ENCODE results near the gene ST3GAL5. TPM values are rescaled to one million over a fixed set of nuclear protein-coding genes. Genes with fewer than 3 reads are reported as not detected.
A peak's percentile ranks its signal among the peaks of the same experiment; 100 is the strongest.

The ST3GAL5 gene
- polyA plus RNA-seq, 2 donors: 1.9 to 3.2 TPM

DNA sequence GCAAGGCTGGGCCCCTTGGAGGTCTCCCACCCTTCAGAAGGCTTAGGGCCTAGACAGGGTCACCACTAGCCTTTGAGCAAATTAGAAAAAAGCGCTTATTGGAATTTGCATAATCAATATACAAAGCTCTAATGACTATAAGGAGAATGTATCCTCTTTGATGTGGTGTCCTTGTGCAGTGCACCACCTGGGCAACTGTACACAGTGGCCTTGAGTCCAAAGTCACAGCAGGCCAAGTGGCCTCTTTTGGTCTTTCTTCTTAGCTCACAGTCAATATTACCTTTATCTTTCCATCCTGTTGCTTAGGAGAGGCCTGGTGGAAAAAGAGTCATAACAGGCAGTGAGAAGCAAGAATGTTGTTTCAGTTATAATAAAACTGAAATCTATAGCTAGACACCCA lies 19.7 kb upstream of the ST3GAL5 start:
- H3K9me3 ChIP-seq (ENCODE audit: control insufficient read depth in 2 of 2, insufficient read depth in 1 of 2, low read depth in 1 of 2, low read length in 1 of 2): no peaks in the 10 kb centered on the region
- no peak overlapping the region for H3K27ac ChIP-seq (ENCODE audit: low read depth in 2 of 2, low read length in 1 of 2)
- WGBS, 2 donors: 81 to 97% methylated on average over 1 of the region's 1 CpG
- no peak overlapping the region for H3K4me3 ChIP-seq (ENCODE audit: low read depth in 1 of 2, low read length in 2 of 2)
- peaks cover 0 to 4% of the 10 kb centered on the region in 2 donors for H3K4me1 ChIP-seq (ENCODE audit: control insufficient read depth in 2 of 2, insufficient read depth in 2 of 2, low read length in 1 of 2)
- no peaks in the 10 kb centered on the region for H3K27me3 ChIP-seq (ENCODE audit: control insufficient read depth in 1 of 2, insufficient read depth in 2 of 2, low read length in 2 of 2)
- H3K36me3 ChIP-seq (ENCODE audit: control insufficient read depth in 2 of 2, insufficient read depth in 2 of 2, low read length in 1 of 2): no peaks in the 10 kb centered on the region

DNA sequence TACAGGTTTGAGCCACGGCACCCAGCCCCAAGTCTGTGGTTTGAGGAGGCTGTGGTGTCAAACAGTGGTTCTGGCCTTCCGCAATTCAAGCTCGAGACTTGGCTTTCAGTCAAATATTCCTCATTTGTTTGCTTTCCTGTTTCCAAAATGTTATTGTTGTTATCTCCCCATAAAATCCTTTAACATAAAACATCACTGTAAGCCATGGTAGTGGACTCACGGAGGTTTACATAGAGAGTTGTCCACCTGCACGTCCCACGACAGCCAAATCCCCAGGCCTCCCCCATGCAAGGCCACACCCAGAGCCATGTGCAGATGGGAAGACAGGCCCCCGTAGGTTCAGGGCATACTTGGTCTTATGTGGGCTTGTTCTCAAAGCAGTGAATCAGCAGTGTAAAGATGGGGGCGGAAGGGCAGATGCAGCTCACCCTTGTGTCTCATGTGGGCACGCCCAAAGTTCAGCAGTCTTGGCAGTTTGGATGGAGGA lies 18.9 kb upstream of the ST3GAL5 start:
- H3K27ac ChIP-seq (ENCODE audit: low read depth in 2 of 2, low read length in 1 of 2): peak overlapping the region in 1 of 2 donors; percentile 17
- 42 to 61% methylated on average over 9 of the region's 9 CpGs for WGBS, 2 donors
- H3K27me3 ChIP-seq (ENCODE audit: control insufficient read depth in 1 of 2, insufficient read depth in 2 of 2, low read length in 2 of 2): no peaks in the 10 kb centered on the region
- H3K4me1 ChIP-seq (ENCODE audit: control insufficient read depth in 2 of 2, insufficient read depth in 2 of 2, low read length in 1 of 2): peaks cover 0 to 4% of the 10 kb centered on the region in 2 donors
- no peaks in the 10 kb centered on the region for H3K9me3 ChIP-seq (ENCODE audit: control insufficient read depth in 2 of 2, insufficient read depth in 1 of 2, low read depth in 1 of 2, low read length in 1 of 2)
- no peaks in the 10 kb centered on the region for H3K36me3 ChIP-seq (ENCODE audit: control insufficient read depth in 2 of 2, insufficient read depth in 2 of 2, low read length in 1 of 2)
- no peak overlapping the region for H3K4me3 ChIP-seq (ENCODE audit: low read depth in 1 of 2, low read length in 2 of 2)

DNA sequence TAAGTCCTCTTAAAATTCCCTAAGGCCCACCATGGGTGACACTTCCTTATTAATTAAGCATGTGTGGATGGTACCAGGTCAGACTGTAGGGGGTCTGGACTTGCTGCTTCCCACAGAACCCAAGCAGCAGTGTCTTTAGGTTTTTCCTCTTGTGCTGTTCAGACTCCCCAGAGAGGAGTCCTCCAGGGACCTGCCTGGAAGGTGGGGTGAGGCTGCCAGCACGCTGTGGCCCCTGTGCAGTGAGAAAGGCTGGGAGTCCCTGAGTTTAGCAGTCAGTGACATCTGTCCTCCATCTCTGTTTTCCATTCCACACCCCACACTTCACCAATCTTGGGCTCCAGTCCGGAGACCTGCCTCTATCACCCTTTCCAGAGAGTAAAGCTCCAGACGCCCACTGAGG lies 18.0 kb upstream of the ST3GAL5 start:
- peaks cover 0 to 4% of the 10 kb centered on the region in 2 donors for H3K4me1 ChIP-seq (ENCODE audit: control insufficient read depth in 2 of 2, insufficient read depth in 2 of 2, low read length in 1 of 2)
- no peaks in the 10 kb centered on the region for H3K9me3 ChIP-seq (ENCODE audit: control insufficient read depth in 2 of 2, insufficient read depth in 1 of 2, low read depth in 1 of 2, low read length in 1 of 2)
- no peaks in the 10 kb centered on the region for H3K27me3 ChIP-seq (ENCODE audit: control insufficient read depth in 1 of 2, insufficient read depth in 2 of 2, low read length in 2 of 2)
- H3K27ac ChIP-seq (ENCODE audit: low read depth in 2 of 2, low read length in 1 of 2): no peak overlapping the region
- no peak overlapping the region for H3K4me3 ChIP-seq (ENCODE audit: low read depth in 1 of 2, low read length in 2 of 2)
- 81 to 93% methylated on average over 3 of the region's 3 CpGs for WGBS, 2 donors
- H3K36me3 ChIP-seq (ENCODE audit: control insufficient read depth in 2 of 2, insufficient read depth in 2 of 2, low read length in 1 of 2): no peaks in the 10 kb centered on the region

DNA sequence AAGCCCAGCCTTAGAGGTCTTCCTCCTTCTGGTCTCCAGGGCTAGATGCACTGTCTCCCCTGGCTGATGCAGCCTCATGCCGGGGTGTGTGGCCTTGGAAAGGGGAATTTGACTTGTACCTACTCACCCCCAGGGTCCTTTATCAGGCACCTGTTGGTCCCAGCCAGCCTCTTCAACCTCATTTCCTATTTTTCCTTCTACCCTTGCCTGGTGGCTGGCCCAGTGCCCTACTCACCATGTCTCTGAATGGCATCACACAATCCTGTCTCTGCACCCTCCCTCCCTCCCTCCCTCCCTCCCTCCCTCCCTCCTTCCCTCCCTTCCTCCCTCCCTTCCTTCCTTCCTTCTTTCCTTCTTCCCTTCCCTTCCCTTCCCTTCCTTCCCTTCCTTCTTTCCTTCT lies 17.1 kb upstream of the ST3GAL5 start:
- Histone ChIP-seq H3K4me3 (ENCODE audit: low read depth in 1 of 2, low read length in 2 of 2) (no peak overlapping the region), H3K27ac (ENCODE audit: low read depth in 2 of 2, low read length in 1 of 2) (peak overlapping the region in 1 of 2 donors; percentile 50), H3K4me1 (ENCODE audit: control insufficient read depth in 2 of 2, insufficient read depth in 2 of 2, low read length in 1 of 2) (peaks cover 0 to 4% of the 10 kb centered on the region in 2 donors), H3K27me3 (ENCODE audit: control insufficient read depth in 1 of 2, insufficient read depth in 2 of 2, low read length in 2 of 2) (no peaks in the 10 kb centered on the region), H3K9me3 (ENCODE audit: control insufficient read depth in 2 of 2, insufficient read depth in 1 of 2, low read depth in 1 of 2, low read length in 1 of 2) (no peaks in the 10 kb centered on the region), H3K36me3 (ENCODE audit: control insufficient read depth in 2 of 2, insufficient read depth in 2 of 2, low read length in 1 of 2) (no peaks in the 10 kb centered on the region)
- 85 to 90% methylated on average over 1 of the region's 1 CpG for WGBS, 2 donors

DNA sequence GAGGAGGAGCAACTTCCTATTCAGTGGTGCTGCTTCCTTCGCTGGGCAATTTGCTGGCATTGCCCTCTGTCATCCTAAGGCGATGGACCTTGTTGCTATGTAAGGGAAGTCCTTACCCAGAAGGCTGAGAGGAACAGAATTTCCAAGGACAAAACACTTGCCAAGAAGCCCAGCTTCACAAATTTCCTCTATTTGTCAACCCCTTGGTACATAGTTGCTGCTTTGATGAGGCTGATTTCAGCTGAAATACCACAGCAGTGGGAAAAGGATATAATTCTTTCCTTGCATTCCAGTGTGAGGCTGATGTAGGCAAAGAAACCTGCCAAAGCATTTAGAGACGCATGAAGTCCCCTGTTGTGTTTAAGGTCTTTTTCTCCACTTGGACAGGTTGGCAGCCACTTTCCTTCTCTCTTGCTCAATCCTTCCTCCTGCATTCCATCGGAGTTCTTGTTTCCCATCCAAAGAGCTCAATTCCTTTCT lies 16.4 kb upstream of the ST3GAL5 start:
- peak overlapping the region in 1 of 2 donors; percentile 49 for H3K27ac ChIP-seq (ENCODE audit: low read depth in 2 of 2, low read length in 1 of 2)
- no peaks in the 10 kb centered on the region for H3K9me3 ChIP-seq (ENCODE audit: control insufficient read depth in 2 of 2, insufficient read depth in 1 of 2, low read depth in 1 of 2, low read length in 1 of 2)
- no peak overlapping the region for H3K4me3 ChIP-seq (ENCODE audit: low read depth in 1 of 2, low read length in 2 of 2)
- no peaks in the 10 kb centered on the region for H3K36me3 ChIP-seq (ENCODE audit: control insufficient read depth in 2 of 2, insufficient read depth in 2 of 2, low read length in 1 of 2)
- 46 to 57% methylated on average over 4 of the region's 4 CpGs for WGBS, 2 donors
- H3K27me3 ChIP-seq (ENCODE audit: control insufficient read depth in 1 of 2, insufficient read depth in 2 of 2, low read length in 2 of 2): no peaks in the 10 kb centered on the region
- H3K4me1 ChIP-seq (ENCODE audit: control insufficient read depth in 2 of 2, insufficient read depth in 2 of 2, low read length in 1 of 2): peaks cover 0 to 4% of the 10 kb centered on the region in 2 donors

DNA sequence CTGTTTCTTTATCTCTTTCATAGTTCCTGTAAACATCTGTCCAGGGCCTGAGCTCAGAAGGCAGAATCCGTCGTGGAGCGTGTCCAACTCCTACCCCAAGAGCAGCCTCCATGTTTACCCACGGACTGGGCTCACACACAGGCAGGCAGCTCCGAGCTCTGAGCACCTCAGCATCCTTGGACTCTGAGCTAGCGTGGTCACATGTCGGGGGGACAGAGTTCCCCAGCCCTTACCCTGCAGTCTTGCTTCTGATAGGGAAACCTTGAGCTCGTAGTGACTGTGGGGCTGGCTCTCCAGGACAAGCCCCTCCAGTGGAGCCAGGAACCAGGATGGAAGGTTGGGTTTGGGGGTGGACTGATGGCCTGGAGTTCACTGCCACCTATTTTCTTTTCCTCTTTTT lies 15.1 kb upstream of the ST3GAL5 start:
- WGBS, 2 donors: 91% methylated on average over 8 of the region's 8 CpGs
- Histone ChIP-seq H3K27ac (ENCODE audit: low read depth in 2 of 2, low read length in 1 of 2) (no peak overlapping the region), H3K9me3 (ENCODE audit: control insufficient read depth in 2 of 2, insufficient read depth in 1 of 2, low read depth in 1 of 2, low read length in 1 of 2) (no peaks in the 10 kb centered on the region), H3K27me3 (ENCODE audit: control insufficient read depth in 1 of 2, insufficient read depth in 2 of 2, low read length in 2 of 2) (no peaks in the 10 kb centered on the region), H3K36me3 (ENCODE audit: control insufficient read depth in 2 of 2, insufficient read depth in 2 of 2, low read length in 1 of 2) (no peaks in the 10 kb centered on the region), H3K4me1 (ENCODE audit: control insufficient read depth in 2 of 2, insufficient read depth in 2 of 2, low read length in 1 of 2) (peaks cover 0 to 4% of the 10 kb centered on the region in 2 donors), H3K4me3 (ENCODE audit: low read depth in 1 of 2, low read length in 2 of 2) (no peak overlapping the region)

DNA sequence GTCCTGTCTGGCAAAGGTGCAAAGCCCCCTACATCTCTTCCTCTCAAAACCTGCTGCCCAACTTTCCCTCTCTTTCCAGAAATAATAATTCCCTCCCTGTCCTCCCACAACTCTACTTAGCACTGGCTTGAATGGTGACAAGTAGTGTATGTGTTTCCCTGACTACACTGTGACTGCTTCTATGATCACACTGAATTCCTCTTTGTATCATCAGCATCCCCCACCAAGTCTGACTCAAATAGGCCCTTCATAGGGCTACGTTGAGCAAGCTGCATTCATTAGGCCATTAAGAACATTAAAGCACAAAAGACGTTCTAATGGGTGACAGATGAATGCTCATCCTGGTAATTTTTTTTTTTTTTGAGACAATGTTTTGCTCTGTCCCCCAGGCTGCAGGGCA lies 13.7 kb upstream of the ST3GAL5 start:
- Histone ChIP-seq H3K27me3 (ENCODE audit: control insufficient read depth in 1 of 2, insufficient read depth in 2 of 2, low read length in 2 of 2) (no peaks in the 10 kb centered on the region), H3K9me3 (ENCODE audit: control insufficient read depth in 2 of 2, insufficient read depth in 1 of 2, low read depth in 1 of 2, low read length in 1 of 2) (no peaks in the 10 kb centered on the region), H3K36me3 (ENCODE audit: control insufficient read depth in 2 of 2, insufficient read depth in 2 of 2, low read length in 1 of 2) (no peaks in the 10 kb centered on the region), H3K27ac (ENCODE audit: low read depth in 2 of 2, low read length in 1 of 2) (no peak overlapping the region), H3K4me3 (ENCODE audit: low read depth in 1 of 2, low read length in 2 of 2) (no peak overlapping the region), H3K4me1 (ENCODE audit: control insufficient read depth in 2 of 2, insufficient read depth in 2 of 2, low read length in 1 of 2) (peaks cover 0 to 2% of the 10 kb centered on the region in 2 donors)
- 41 to 60% methylated on average over 2 of the region's 2 CpGs for WGBS, 2 donors

DNA sequence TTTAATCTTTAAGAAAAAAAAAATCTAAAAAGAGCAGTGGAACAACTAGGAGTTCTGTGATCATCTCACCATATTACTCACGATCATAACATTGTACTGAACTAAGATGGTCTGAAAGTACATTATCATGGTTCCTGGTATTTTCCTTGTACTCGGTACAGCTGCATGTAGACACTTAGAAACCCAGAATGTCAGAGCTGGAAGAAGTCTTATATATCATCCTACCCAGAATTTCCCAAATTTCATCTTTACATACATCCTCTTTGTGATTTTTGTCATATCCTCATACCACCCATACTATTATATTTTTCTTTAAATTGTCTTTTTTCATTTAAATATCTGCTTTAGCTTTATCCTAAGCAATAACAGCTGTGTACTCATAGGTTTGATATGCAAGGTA lies 12.4 kb upstream of the ST3GAL5 start:
- H3K27ac ChIP-seq (ENCODE audit: low read depth in 2 of 2, low read length in 1 of 2): no peak overlapping the region
- H3K4me3 ChIP-seq (ENCODE audit: low read depth in 1 of 2, low read length in 2 of 2): no peak overlapping the region
- peaks cover 0 to 2% of the 10 kb centered on the region in 2 donors for H3K4me1 ChIP-seq (ENCODE audit: control insufficient read depth in 2 of 2, insufficient read depth in 2 of 2, low read length in 1 of 2)
- H3K36me3 ChIP-seq (ENCODE audit: control insufficient read depth in 2 of 2, insufficient read depth in 2 of 2, low read length in 1 of 2): no peaks in the 10 kb centered on the region
- H3K9me3 ChIP-seq (ENCODE audit: control insufficient read depth in 2 of 2, insufficient read depth in 1 of 2, low read depth in 1 of 2, low read length in 1 of 2): no peaks in the 10 kb centered on the region
- WGBS, 2 donors: 45 to 65% methylated on average over 2 of the region's 2 CpGs
- no peaks in the 10 kb centered on the region for H3K27me3 ChIP-seq (ENCODE audit: control insufficient read depth in 1 of 2, insufficient read depth in 2 of 2, low read length in 2 of 2)

DNA sequence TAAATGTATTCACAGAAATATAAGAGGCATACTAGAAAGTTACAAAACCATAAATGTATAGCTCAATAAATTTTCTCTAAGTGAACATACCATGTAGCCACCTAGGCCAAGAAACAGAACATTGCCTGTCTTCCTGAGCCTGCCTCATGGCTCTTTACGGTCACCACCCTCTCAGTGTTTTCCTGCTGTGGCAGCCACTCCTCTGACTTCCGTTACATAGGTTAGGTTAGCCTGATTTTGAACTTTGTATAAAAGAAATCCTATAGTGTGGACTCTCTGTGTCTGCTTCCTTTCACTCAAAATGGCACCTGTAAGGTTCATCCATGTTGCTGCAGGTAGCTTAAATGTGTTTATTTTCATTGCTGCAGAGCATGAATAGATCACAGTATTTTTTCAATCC lies 11.6 kb upstream of the ST3GAL5 start:
- Histone ChIP-seq H3K9me3 (ENCODE audit: control insufficient read depth in 2 of 2, insufficient read depth in 1 of 2, low read depth in 1 of 2, low read length in 1 of 2) (no peaks in the 10 kb centered on the region), H3K4me1 (ENCODE audit: control insufficient read depth in 2 of 2, insufficient read depth in 2 of 2, low read length in 1 of 2) (no peaks in the 10 kb centered on the region), H3K27ac (ENCODE audit: low read depth in 2 of 2, low read length in 1 of 2) (no peak overlapping the region), H3K27me3 (ENCODE audit: control insufficient read depth in 1 of 2, insufficient read depth in 2 of 2, low read length in 2 of 2) (no peaks in the 10 kb centered on the region), H3K36me3 (ENCODE audit: control insufficient read depth in 2 of 2, insufficient read depth in 2 of 2, low read length in 1 of 2) (no peaks in the 10 kb centered on the region), H3K4me3 (ENCODE audit: low read depth in 1 of 2, low read length in 2 of 2) (no peak overlapping the region)
- WGBS, 2 donors: 87 to 97% methylated on average over 2 of the region's 2 CpGs

DNA sequence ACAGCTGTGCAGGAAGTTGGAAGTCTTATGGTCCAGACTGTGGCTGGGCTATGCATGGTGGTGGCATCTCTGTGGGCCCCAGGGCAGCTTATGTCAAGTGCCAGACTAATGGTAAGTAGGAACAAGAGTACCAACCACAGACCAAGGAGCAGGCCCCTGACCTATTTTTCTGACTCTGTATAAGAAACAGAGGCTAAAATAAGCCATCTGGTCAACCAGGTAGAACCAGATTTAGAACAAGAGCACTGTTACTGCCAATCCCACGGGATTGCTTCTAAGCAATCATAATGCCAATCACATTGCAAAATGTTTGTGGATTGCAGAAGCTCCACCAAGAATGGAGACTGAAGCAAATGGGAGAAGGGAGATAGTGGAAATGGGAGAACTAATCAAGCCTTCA lies 11.1 kb upstream of the ST3GAL5 start:
- H3K4me1 ChIP-seq (ENCODE audit: control insufficient read depth in 2 of 2, insufficient read depth in 2 of 2, low read length in 1 of 2): no peaks in the 10 kb centered on the region
- no peaks in the 10 kb centered on the region for H3K36me3 ChIP-seq (ENCODE audit: control insufficient read depth in 2 of 2, insufficient read depth in 2 of 2, low read length in 1 of 2)
- WGBS, 2 donors: 57 to 70% methylated on average over 1 of the region's 1 CpG
- H3K27ac ChIP-seq (ENCODE audit: low read depth in 2 of 2, low read length in 1 of 2): no peak overlapping the region
- H3K27me3 ChIP-seq (ENCODE audit: control insufficient read depth in 1 of 2, insufficient read depth in 2 of 2, low read length in 2 of 2): no peaks in the 10 kb centered on the region
- H3K4me3 ChIP-seq (ENCODE audit: low read depth in 1 of 2, low read length in 2 of 2): no peak overlapping the region
- H3K9me3 ChIP-seq (ENCODE audit: control insufficient read depth in 2 of 2, insufficient read depth in 1 of 2, low read depth in 1 of 2, low read length in 1 of 2): no peaks in the 10 kb centered on the region
